HCT116 (cell line): ENCODE data around the gene PNP. TPM values are rescaled to one million over a fixed set of nuclear protein-coding genes. Genes with fewer than 3 reads are reported as not detected.

ENCODE experiments used
- EGR1 ChIP-seq: IDR thresholded peaks from 2 replicates; pipeline ENCODE4 v1.6.1; 2012; ENCODE audit warnings: low read depth
- EZH2 ChIP-seq: fragments of 200-600 bp; sonication (generic); IDR thresholded peaks from 2 replicates; pipeline ENCODE4 v1.6.1; 2017; ENCODE audit warnings: antibody characterized with exemption, mixed run types
- EZH2phosphoT487 ChIP-seq: fragments of 200-600 bp; IDR thresholded peaks from 2 replicates; pipeline ENCODE4 v1.6.1; 2018; ENCODE audit warnings: antibody characterized with exemption, borderline replicate concordance
- FOSL1 ChIP-seq: IDR thresholded peaks from 2 replicates; pipeline ENCODE4 v1.6.1; 2012; ENCODE audit warnings: low read depth
- POLR2A ChIP-seq: IDR thresholded peaks from 2 replicates; pipeline ENCODE4 v1.7.0; 2011; ENCODE audit warnings: borderline replicate concordance; ENCODE audit not compliant: insufficient read depth, insufficient read length; ENCODE audit errors: extremely low read depth
- RAD21 ChIP-seq: IDR thresholded peaks from 2 replicates; pipeline ENCODE4 v1.6.1; 2012; ENCODE audit warnings: low read depth, mild to moderate bottlenecking
- SIN3A ChIP-seq: IDR thresholded peaks from 2 replicates; pipeline ENCODE4 v1.6.1; 2012; ENCODE audit warnings: low read depth
- SRF ChIP-seq: IDR thresholded peaks from 2 replicates; pipeline ENCODE4 v1.6.1; 2012; ENCODE audit warnings: low read depth
- YY1 ChIP-seq: IDR thresholded peaks from 2 replicates; pipeline ENCODE4 v1.6.1; 2011; ENCODE audit warnings: low read length, low read depth, moderate library complexity, mild to moderate bottlenecking; ENCODE audit not compliant: insufficient replicate concordance; ENCODE audit errors: extremely low read depth
- ZBTB33 ChIP-seq: IDR thresholded peaks from 2 replicates; pipeline ENCODE4 v1.6.1; 2011; ENCODE audit warnings: mild to moderate bottlenecking, low read length, moderate library complexity; ENCODE audit not compliant: insufficient replicate concordance; ENCODE audit errors: extremely low read depth
- ZFX ChIP-seq: fragments of 450-650 bp; IDR thresholded peaks from 2 replicates; pipeline ENCODE4 v1.6.1; 2017
- total RNA-seq: library from RNA; stranded (reverse); gene quantifications from one replicate; pipeline ENCODE4 v1.2.1, GENCODE V29; 2021; ENCODE audit not compliant: unreplicated experiment
- TF ChIP-seq, protein P1 (sequence below): IDR thresholded peaks from 2 replicates; pipeline ENCODE4 v1.6.1; 2012
- TF ChIP-seq, protein P2 (sequence below): IDR thresholded peaks from 2 replicates; pipeline ENCODE4 v1.6.1; 2012

Gene PNP
- total RNA-seq, 1 experiment from 2014 or later, result 63.0 TPM

- TF ChIP-seq ZBTB33 (peak; percentile 12), POLR2A (peak; percentile 59), RAD21 (no peak), FOSL1 (no peak), SIN3A (peak; percentile 95), ZFX (no peak), EZH2phosphoT487 (no peak), YY1 (peak; percentile 29), EZH2 (no peak), EGR1 (peak; percentile 93), SRF (no peak; the same call in 1 of the 2 replicates)
- TF ChIP-seq, protein P1, sequence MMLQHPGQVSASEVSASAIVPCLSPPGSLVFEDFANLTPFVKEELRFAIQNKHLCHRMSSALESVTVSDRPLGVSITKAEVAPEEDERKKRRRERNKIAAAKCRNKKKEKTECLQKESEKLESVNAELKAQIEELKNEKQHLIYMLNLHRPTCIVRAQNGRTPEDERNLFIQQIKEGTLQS, result no peak
- TF ChIP-seq, protein P2, sequence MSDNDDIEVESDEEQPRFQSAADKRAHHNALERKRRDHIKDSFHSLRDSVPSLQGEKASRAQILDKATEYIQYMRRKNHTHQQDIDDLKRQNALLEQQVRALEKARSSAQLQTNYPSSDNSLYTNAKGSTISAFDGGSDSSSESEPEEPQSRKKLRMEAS, result peak; percentile 99
Measured at GRCh38 chr14:20454516-20455354, 14.5 kb upstream of the PNP start, which contains the start of the genes APEX1 and OSGEP (continued).
